HepG2 (cell line): ENCODE measurements around the gene OSBPL2. TPM values are rescaled to one million over a fixed set of nuclear protein-coding genes. Genes with fewer than 3 reads are reported as not detected.

ENCODE experiments used
- ELF1 ChIP-seq: sonication (generic); formaldehyde crosslinking; IDR thresholded peaks from 2 replicates; pipeline ENCODE4 v1.4.0; 2020; ENCODE audit warnings: missing genetic modification reagents
- HOXD1 ChIP-seq: sonication (generic); formaldehyde crosslinking; IDR thresholded peaks from 2 replicates; pipeline ENCODE4 v1.5.0; 2020; ENCODE audit warnings: missing genetic modification reagents
- MED13 ChIP-seq: sonication (generic); formaldehyde crosslinking; IDR thresholded peaks from 2 replicates; pipeline ENCODE4 v1.5.0; 2020; ENCODE audit warnings: missing genetic modification reagents
- MIER3 ChIP-seq: IDR thresholded peaks from 2 replicates; pipeline ENCODE4 v1.6.1; 2016; ENCODE audit warnings: missing compliant biosample characterization, borderline replicate concordance
- ZFAT ChIP-seq: sonication (generic); formaldehyde crosslinking; conservative IDR thresholded peaks from 2 replicates; pipeline ENCODE4 v1.8.1; 2023; ENCODE audit warnings: missing genetic modification reagents, inconsistent platforms
- ZNF121 ChIP-seq: sonication (generic); formaldehyde crosslinking; IDR thresholded peaks from 2 replicates; pipeline ENCODE4 v1.5.0; 2020; ENCODE audit warnings: mild to moderate bottlenecking, missing genetic modification reagents
- ZNF230 ChIP-seq: sonication (generic); formaldehyde crosslinking; IDR thresholded peaks from 2 replicates; pipeline ENCODE4 v1.4.0; 2020; ENCODE audit warnings: mild to moderate bottlenecking, missing genetic modification reagents
- ZZZ3 ChIP-seq: sonication (generic); formaldehyde crosslinking; IDR thresholded peaks from 2 replicates; pipeline ENCODE4 v1.4.0; 2020; ENCODE audit warnings: missing genetic modification reagents, mild to moderate bottlenecking, borderline replicate concordance
- polyA plus RNA-seq, 8 experiments: library from polyadenylated mRNA; depleted of rRNA in 3 of 8; stranded (reverse) in 7 of 8; unstranded in 1 of 8; fragments of >200 nt; fragmentation: Illumina TruSeq in 4 of 8; extraction: Trizol in 4 of 8; gene quantifications; 2 replicates each; pipeline versions ENCODE4 v1.2.1 to v1.2.3, GENCODE V29; 2011 to 2016; ENCODE audit warnings: low read depth in 4 of 8, missing spikeins in 1 of 8, mixed read lengths in 1 of 8; ENCODE audit not compliant: insufficient read depth in 1 of 8
- total RNA-seq, 5 experiments: library from RNA; depleted of rRNA; stranded (reverse); fragments of >200 nt; fragmentation: Illumina TruSeq; extraction: Trizol; gene quantifications; 2 replicates each; pipeline ENCODE4 v1.2.3, GENCODE V29; 2016; ENCODE audit warnings: low read depth in 1 of 5
- TF ChIP-seq, protein P1 (sequence below), 2 experiments: sonication (generic) in 1 of 2; formaldehyde crosslinking in 1 of 2; IDR thresholded peaks; 2 replicates each; pipeline versions ENCODE4 v1.6.1 to v1.9.0; 2014 to 2022; ENCODE audit warnings: antibody characterized with exemption in 1 of 2, borderline replicate concordance in 1 of 2, inconsistent platforms in 1 of 2, low read depth in 1 of 2, missing genetic modification reagents in 1 of 2

The OSBPL2 gene
- total and polyA plus RNA-seq, 2 of the 13 experiments (the other 11 are each of a cell fraction or from before 2014, with no cell fraction given) = 18.5 to 37.4 TPM

GRCh38 chr20:62309198-62309944 lies 71.0 kb downstream of the OSBPL2 start (continued):
- TF ChIP-seq, protein P1, sequence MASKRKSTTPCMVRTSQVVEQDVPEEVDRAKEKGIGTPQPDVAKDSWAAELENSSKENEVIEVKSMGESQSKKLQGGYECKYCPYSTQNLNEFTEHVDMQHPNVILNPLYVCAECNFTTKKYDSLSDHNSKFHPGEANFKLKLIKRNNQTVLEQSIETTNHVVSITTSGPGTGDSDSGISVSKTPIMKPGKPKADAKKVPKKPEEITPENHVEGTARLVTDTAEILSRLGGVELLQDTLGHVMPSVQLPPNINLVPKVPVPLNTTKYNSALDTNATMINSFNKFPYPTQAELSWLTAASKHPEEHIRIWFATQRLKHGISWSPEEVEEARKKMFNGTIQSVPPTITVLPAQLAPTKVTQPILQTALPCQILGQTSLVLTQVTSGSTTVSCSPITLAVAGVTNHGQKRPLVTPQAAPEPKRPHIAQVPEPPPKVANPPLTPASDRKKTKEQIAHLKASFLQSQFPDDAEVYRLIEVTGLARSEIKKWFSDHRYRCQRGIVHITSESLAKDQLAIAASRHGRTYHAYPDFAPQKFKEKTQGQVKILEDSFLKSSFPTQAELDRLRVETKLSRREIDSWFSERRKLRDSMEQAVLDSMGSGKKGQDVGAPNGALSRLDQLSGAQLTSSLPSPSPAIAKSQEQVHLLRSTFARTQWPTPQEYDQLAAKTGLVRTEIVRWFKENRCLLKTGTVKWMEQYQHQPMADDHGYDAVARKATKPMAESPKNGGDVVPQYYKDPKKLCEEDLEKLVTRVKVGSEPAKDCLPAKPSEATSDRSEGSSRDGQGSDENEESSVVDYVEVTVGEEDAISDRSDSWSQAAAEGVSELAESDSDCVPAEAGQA (IDR thresholded peaks at IDR 0.05; ENCODE audit: low read depth) = no peak
- TF ChIP-seq, protein P1 (CRISPR knock-in tag; IDR thresholded peaks at IDR 0.05; ENCODE audit: borderline replicate concordance) = no peak
- TF ChIP-seq ELF1 (CRISPR knock-in tag) (no peak), HOXD1 (CRISPR knock-in tag) (no peak), ZNF121 (CRISPR knock-in tag) (no peak), ZZZ3 (CRISPR knock-in tag) (no peak), ZFAT (no peak), MED13 (CRISPR knock-in tag) (no peak), MIER3 (CRISPR knock-in tag) (no peak), ZNF230 (CRISPR knock-in tag) (no peak)
